Lung (tissue), 12 donors: Measurements from ENCODE around the gene MACROH2A2. TPM values are rescaled to one million over a fixed set of nuclear protein-coding genes. Genes with fewer than 3 reads are reported as not detected.
"Not testable (repeated sequence)": the region's sequence is repeated elsewhere in the genome, so short reads cannot be mapped to it uniquely, and the experiment has no call there.

Source experiments
- ATAC-seq: fragments of 200-7000 bp; cut with Tn5 transposase; one replicate; pipeline ENCODE4 v1.9.1; 2020; ENCODE audit warnings: moderate number of reproducible peaks; ENCODE audit not compliant: insufficient read depth, low FRiP score
- DNase-seq, 3 donors: peaks; one replicate each; pipeline ENCODE4 v3.0.0-alpha.2; 2013 to 2017
- H3K27ac ChIP-seq, 2 donors: one replicate each; pipeline ENCODE4 v1.5.1; 2013; ENCODE audit warnings: mild to moderate bottlenecking in 2 of 2, moderate library complexity in 2 of 2, control low read depth in 1 of 2, inconsistent platforms in 1 of 2, low read depth in 1 of 2, low read length in 1 of 2
- H3K27me3 ChIP-seq, 3 donors: one replicate each; pipeline ENCODE4 v1.5.1; 2013; ENCODE audit warnings: low read length in 2 of 3; ENCODE audit not compliant: control insufficient read depth in 3 of 3, insufficient read depth in 3 of 3
- H3K36me3 ChIP-seq, 4 donors: one replicate each; pipeline ENCODE4 v1.5.1; 2013; ENCODE audit warnings: low read length in 4 of 4, mild to moderate bottlenecking in 1 of 4, moderate library complexity in 1 of 4; ENCODE audit not compliant: control insufficient read depth in 4 of 4, insufficient read depth in 4 of 4
- H3K4me1 ChIP-seq, 5 donors: one replicate each; pipeline ENCODE4 v1.5.1; 2013; ENCODE audit warnings: low read length in 5 of 5, mild to moderate bottlenecking in 2 of 5, moderate library complexity in 1 of 5; ENCODE audit not compliant: control insufficient read depth in 5 of 5, insufficient read depth in 5 of 5
- H3K4me3 ChIP-seq: one replicate; pipeline ENCODE4 v1.5.1; 2013; ENCODE audit warnings: mild to moderate bottlenecking, control low read depth, moderate library complexity
- H3K9ac ChIP-seq, 2 donors: one replicate each; pipeline ENCODE4 v1.5.1; 2013; ENCODE audit warnings: low read length in 2 of 2, control low read depth in 1 of 2; ENCODE audit not compliant: insufficient read depth in 1 of 2
- H3K9me3 ChIP-seq, 4 donors: one replicate each; pipeline ENCODE4 v1.5.1; 2013; ENCODE audit warnings: low read length in 3 of 4, mild to moderate bottlenecking in 1 of 4, moderate library complexity in 1 of 4; ENCODE audit not compliant: control insufficient read depth in 4 of 4, insufficient read depth in 3 of 4
- CTCF ChIP-seq: IDR thresholded peaks from 2 replicates; pipeline ENCODE4 v1.5.1; 2012; ENCODE audit warnings: mild to moderate bottlenecking; ENCODE audit errors: control extremely low read depth, extremely low read depth
- WGBS, 2 donors: extraction: QIAGEN DNeasy Blood & Tissue Kit; methylation state at CpG; one replicate each; pipeline ENCODE4 v1.1.7; 2013; 5-methylcytosine and 5-hydroxymethylcytosine counted together
- polyA plus RNA-seq, 2 donors: library from polyadenylated mRNA; stranded (reverse); fragments of 200-250 nt; gene quantifications; one replicate each; pipeline ENCODE4 v1.2.1, GENCODE V29; 2013
- total RNA-seq, 2 donors: library from RNA; depleted of rRNA in 1 of 2; stranded (reverse); fragments of >200 nt in 1 of 2; gene quantifications; one replicate each; pipeline ENCODE4 v1.2.1, GENCODE V29; 2014 to 2021
- donor health status: control.
- donor health status: control.
- donor health status: Bipolar disorder and iron deficiency.
- donor health status: healthy.
- donor health status: DM: yes; HTN: yes; CAD: no.

MACROH2A2 gene
- total and polyA plus RNA-seq, 4 donors = 5.7 to 19.3 (median 7.9) TPM

- no peak for TF ChIP-seq CTCF
- no peak overlapping the region for H3K4me3 ChIP-seq
Observed at GRCh38 chr10:70155255-70155838, 102.7 kb downstream of the MACROH2A2 start.

GRCh38 chr10:70158113-70158512 is 105.5 kb downstream of the MACROH2A2 start:
- no peak for ATAC-seq
- peaks cover 8 to 35% (median 26%) of the 10 kb centered on the region in 4 donors for H3K36me3 ChIP-seq

More at GRCh38 chr10:70155255-70155838, 102.7 kb downstream of the MACROH2A2 start:
- Histone ChIP-seq H3K27ac (no peak overlapping the region), H3K27me3 (no peaks in the 10 kb centered on the region), H3K4me1 (no peaks in the 10 kb centered on the region), H3K9me3 (no peaks in the 10 kb centered on the region), H3K36me3 (peaks cover 12 to 48% (median 33%) of the 10 kb centered on the region in 4 donors), H3K9ac (no peak overlapping the region)
- ATAC-seq (no peak), DNase-seq (no peak)
- WGBS, 2 donors = 65 to 82% methylated on average over 3 of the region's 3 CpGs

GRCh38 chr10:70159366-70159765 is 106.7 kb downstream of the MACROH2A2 start:
- H3K4me3 ChIP-seq, H3K9me3 ChIP-seq, H3K27ac ChIP-seq, ATAC-seq, H3K9ac ChIP-seq, DNase-seq, H3K27me3 ChIP-seq: not testable (repeated sequence)
- Histone ChIP-seq H3K4me1 (peaks cover 0 to 15% (median 3%) of the 10 kb centered on the region in 5 donors), H3K36me3 (peaks cover 8 to 27% (median 22%) of the 10 kb centered on the region in 4 donors)
- WGBS, 2 donors = 60 to 97% methylated on average over 3 of the region's 3 CpGs

More at GRCh38 chr10:70158113-70158512, 105.5 kb downstream of the MACROH2A2 start:
- Histone ChIP-seq H3K9ac (no peak overlapping the region), H3K27ac (no peak overlapping the region), H3K4me3 (no peak overlapping the region), H3K9me3 (no peaks in the 10 kb centered on the region), H3K4me1 (peaks cover 0 to 5% (median 3%) of the 10 kb centered on the region in 5 donors), H3K27me3 (no peaks in the 10 kb centered on the region)
- no peak for DNase-seq
- TF ChIP-seq CTCF = no peak
- WGBS, 2 donors = 70 to 88% methylated on average over 2 of the region's 2 CpGs

DNA sequence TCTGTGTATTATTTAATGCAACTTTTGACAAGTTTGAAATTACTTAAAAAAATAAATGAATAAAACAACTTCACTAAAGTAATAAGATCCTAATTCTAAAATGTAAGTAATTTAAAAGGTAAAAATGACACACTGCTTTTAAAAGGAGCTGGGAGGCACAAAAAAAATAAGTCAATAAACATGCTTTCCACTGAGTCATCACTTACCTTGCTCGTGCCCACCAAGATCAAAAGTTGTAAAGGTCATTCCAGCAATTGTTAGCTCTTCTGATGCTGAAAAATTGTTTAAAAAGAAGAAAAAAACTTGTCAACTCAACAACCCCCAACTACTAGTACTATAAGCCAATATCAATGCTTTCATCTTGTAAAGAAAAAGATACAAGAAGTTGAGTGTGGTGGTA is 108.2 kb downstream of the MACROH2A2 start:
- WGBS, 2 donors = 69 to 84% methylated on average over 1 of the region's 1 CpG
- H3K9me3 ChIP-seq = no peaks in the 10 kb centered on the region
- no peak overlapping the region for H3K27ac ChIP-seq
- H3K36me3 ChIP-seq = peaks cover 7 to 19% (median 16%) of the 10 kb centered on the region in 4 donors
- H3K4me1 ChIP-seq = peaks cover 0 to 16% (median 3%) of the 10 kb centered on the region in 5 donors
- H3K9ac ChIP-seq = no peak overlapping the region
- DNase-seq (no peak), ATAC-seq (no peak)
- H3K4me3 ChIP-seq = no peak overlapping the region
- no peaks in the 10 kb centered on the region for H3K27me3 ChIP-seq
- TF ChIP-seq CTCF = no peak

Other genes with a start within 250 kb of the MACROH2A2 start
- 10 to 100 TPM in 1 of 2 donors, 1 to 10 TPM in 1; 3.6 to 19.1 TPM for gene AIFM2, start 80.0 kb downstream of the MACROH2A2 start, total RNA-seq
- gene AIFM2, start 80.0 kb downstream of the MACROH2A2 start, polyA plus RNA-seq = 10 to 100 TPM; 12.0 to 19.1 TPM
- 10 to 100 TPM; 10.9 to 14.9 TPM for gene TYSND1, start 93.9 kb downstream of the MACROH2A2 start, total RNA-seq
- 1 to 10 TPM; 7.5 to 8.9 TPM for gene TYSND1, start 93.9 kb downstream of the MACROH2A2 start, polyA plus RNA-seq
- gene SAR1A, start 117.7 kb downstream of the MACROH2A2 start, total RNA-seq = 100 to 1,000 TPM; 123 to 144 TPM
- gene SAR1A, start 117.7 kb downstream of the MACROH2A2 start, polyA plus RNA-seq = 10 to 100 TPM; 56.0 to 60.1 TPM
- 100 to 1,000 TPM; 165 to 167 TPM for gene PPA1, start 180.6 kb downstream of the MACROH2A2 start, total RNA-seq
- gene PPA1, start 180.6 kb downstream of the MACROH2A2 start, polyA plus RNA-seq = 100 to 1,000 TPM; 214 to 251 TPM
- gene NPFFR1, start 231.2 kb downstream of the MACROH2A2 start, total RNA-seq = 1 to 10 TPM in 1 of 2 donors, under 1 TPM in 1; 0.12 to 2.2 TPM
- gene NPFFR1, start 231.2 kb downstream of the MACROH2A2 start, polyA plus RNA-seq = under 1 TPM; 0.14 TPM